Measurements from ENCODE around the gene CBX4. TPM values are rescaled to one million over a fixed set of nuclear protein-coding genes. Genes with fewer than 3 reads are reported as not detected.

Gene CBX4
- total and polyA plus RNA-seq, 2 of the 13 experiments (the other 11 are each of a cell fraction or from before 2014, with no cell fraction given): 25.8 to 50.8 TPM

- no peak for FAIRE-seq
- H3K4me2 ChIP-seq (ENCODE audit: low read depth, low read length): peak overlapping the region; percentile 53; the same call in 1 of the 2 replicates
- TF ChIP-seq ZNF317 (CRISPR knock-in tag; IDR thresholded peaks at IDR 0.05) (no peak), ARNT2 (CRISPR knock-in tag; IDR thresholded peaks at IDR 0.05; ENCODE audit: low read depth) (no peak), IRX3 (CRISPR knock-in tag; IDR thresholded peaks at IDR 0.05; ENCODE audit: borderline replicate concordance, low read depth) (0 out of 2 replicates have a peak, but pooled peaks have one; percentile 15), ZNF142 (CRISPR knock-in tag; IDR thresholded peaks at IDR 0.05) (no peak), ZXDC (CRISPR knock-in tag; IDR thresholded peaks at IDR 0.05) (0 out of 2 replicates have a peak, but pooled peaks have one; percentile 42), ZNF577 (CRISPR knock-in tag; IDR thresholded peaks at IDR 0.05; ENCODE audit: borderline replicate concordance, low read depth) (0 out of 2 replicates have a peak, but pooled peaks have one; percentile 10), PBX3 (CRISPR knock-in tag; IDR thresholded peaks at IDR 0.05; ENCODE audit: borderline replicate concordance) (no peak), KLF12 (CRISPR knock-in tag; IDR thresholded peaks at IDR 0.05; ENCODE audit: borderline replicate concordance) (no peak), HDAC1 (CRISPR knock-in tag; IDR thresholded peaks at IDR 0.05) (no peak; the same call in 1 of the 2 replicates), ZEB1 (IDR thresholded peaks at IDR 0.05; ENCODE audit: insufficient replicate concordance, low read depth) (peak; percentile 43), ZNF350 (CRISPR knock-in tag; IDR thresholded peaks at IDR 0.05; ENCODE audit: borderline replicate concordance, low read depth) (no peak), U2AF1 (optimal IDR thresholded peaks at IDR 0.05; ENCODE audit: low read depth, low read length) (no peak), EZH2 (conservative IDR thresholded peaks at IDR 0.05; ENCODE audit: low read depth, low read length) (peak; percentile 82; the same call in 1 of the 2 replicates), MIER2 (CRISPR knock-in tag; IDR thresholded peaks at IDR 0.05) (no peak)
These were observed 35.7 kb downstream of the CBX4 start for GRCh38 chr17:79803421-79803996.

More at GRCh38 chr17:79803421-79803996, 35.7 kb downstream of the CBX4 start:
- H3K36me3 ChIP-seq (replicated peaks in 1 of 2; ENCODE audit: control insufficient read depth in 1 of 2, insufficient read depth in 2 of 2, low read length in 2 of 2): no peaks in the 10 kb centered on the region
- no TSS peak for BruUV-seq (replicated peaks)
- peak overlapping the region in 1 of 3 experiments; percentile 54; a peak in 1 of 6 replicates for H3K4me3 ChIP-seq (replicated peaks in 1 of 3; ENCODE audit: insufficient read depth in 1 of 3, low read depth in 2 of 3, low read length in 3 of 3)
- H3K79me2 ChIP-seq (ENCODE audit: insufficient read depth, low read length): no peaks in the 10 kb centered on the region
- no peak overlapping the region for H3K9ac ChIP-seq (ENCODE audit: insufficient read depth, low read depth, low read length)
- H4K20me1 ChIP-seq (ENCODE audit: insufficient read depth, low read length): no peaks in the 10 kb centered on the region
- ATAC-seq (no peak), DNase-seq (ENCODE audit: low spot score) (no peak)
- CTCF ChIA-PET (ENCODE audit: low intra/inter-chr PET ratio, low total read pairs): no interaction called here
- H2AFZ ChIP-seq (ENCODE audit: low read length): no peak overlapping the region
- H3K4me1 ChIP-seq (ENCODE audit: insufficient read depth, low read length): peaks cover 66% of the 10 kb centered on the region
- intact Hi-C loops (cut with micrococcal nuclease; ENCODE audit: unreplicated experiment): no loop called here
- H3K9me3 ChIP-seq (ENCODE audit: low read length): no peaks in the 10 kb centered on the region
- POLR2A ChIA-PET: interaction anchor here (1.0 to 1.6 kb wide), 6 partner anchors 9 to 189 kb away, joined by 3 to 10 read pairs (median 4); partner anchors contain the start of gene CBX4
- H3K27me3 ChIP-seq (ENCODE audit: control insufficient read depth in 1 of 2, insufficient read depth in 2 of 2, low read length in 2 of 2): peaks cover 59 to 100% of the 10 kb centered on the region in 2 experiments
- no peak overlapping the region for H3K27ac ChIP-seq (ENCODE audit: extremely low read length, insufficient read depth, low read length)
- in situ Hi-C loops (cut with HindIII; ENCODE audit: extremely low pct_ligation_motif_present, low pct_unique_long_range_greater_than_20kb): no loop called here
- WGBS (ENCODE audit: low lambda C conversion rate): 26% methylated on average over 26 of the region's 31 CpGs
